Skeletal muscle tissue (tissue), 4 donors: ENCODE data around the gene THAP12. TPM values are rescaled to one million over a fixed set of nuclear protein-coding genes. Genes with fewer than 3 reads are reported as not detected.
"Not testable (repeated sequence)": the region's sequence is repeated elsewhere in the genome, so short reads cannot be mapped to it uniquely, and the experiment has no call there.

Experiments used
- H3K27ac ChIP-seq: one replicate; pipeline ENCODE4 v1.7.0; 2013; ENCODE audit warnings: mild to moderate bottlenecking, low read depth, low read length, inconsistent platforms
- H3K27me3 ChIP-seq, 3 donors: one replicate each; pipeline ENCODE4 v1.7.0; 2013; ENCODE audit warnings: low read length in 3 of 3; ENCODE audit not compliant: control insufficient read depth in 3 of 3, insufficient read depth in 3 of 3
- H3K36me3 ChIP-seq, 3 donors: one replicate each; pipeline ENCODE4 v1.7.0; 2013; ENCODE audit warnings: low read length in 3 of 3; ENCODE audit not compliant: control insufficient read depth in 3 of 3, insufficient read depth in 3 of 3
- H3K4me1 ChIP-seq, 3 donors: one replicate each; pipeline ENCODE4 v1.7.0; 2013; ENCODE audit warnings: low read length in 3 of 3, mild to moderate bottlenecking in 3 of 3; ENCODE audit not compliant: control insufficient read depth in 3 of 3, insufficient read depth in 3 of 3
- H3K4me3 ChIP-seq, 3 donors: one replicate each; pipeline ENCODE4 v1.7.0; 2013; ENCODE audit warnings: low read length in 3 of 3
- H3K9ac ChIP-seq, 3 donors: one replicate each; pipeline ENCODE4 v1.7.0; 2013; ENCODE audit warnings: low read length in 3 of 3, mild to moderate bottlenecking in 3 of 3, moderate library complexity in 2 of 3, low read depth in 1 of 3
- H3K9me3 ChIP-seq, 3 donors: one replicate each; pipeline ENCODE4 v1.7.0; 2013; ENCODE audit warnings: low read length in 3 of 3; ENCODE audit not compliant: control insufficient read depth in 3 of 3
- total RNA-seq: library from RNA; depleted of rRNA; stranded (reverse); fragments of >200 nt; gene quantifications from one replicate; pipeline ENCODE4 v1.2.3, GENCODE V29; 2014
- donor health status: Osteomylitis.

Gene THAP12
- total RNA-seq, 1 donor from 2014 or later: 35.5 TPM

- H3K4me3 ChIP-seq, H3K9ac ChIP-seq, H3K36me3 ChIP-seq, H3K27me3 ChIP-seq, H3K27ac ChIP-seq, H3K9me3 ChIP-seq, H3K4me1 ChIP-seq: not testable (repeated sequence)
Measured at GRCh38 chr11:76401484-76401883, 20.6 kb upstream of the THAP12 start.

- Histone ChIP-seq H3K4me1 (no peaks in the 10 kb centered on the region), H3K27ac (no peak overlapping the region)
Measured at GRCh38 chr11:76400967-76401366, 20.0 kb upstream of the THAP12 start.

GRCh38 chr11:76397383-76397782 lies 16.5 kb upstream of the THAP12 start:
- H3K4me3 ChIP-seq: no peak overlapping the region

More at GRCh38 chr11:76400967-76401366, 20.0 kb upstream of the THAP12 start:
- no peaks in the 10 kb centered on the region for H3K27me3 ChIP-seq
- H3K9ac ChIP-seq: no peak overlapping the region
- H3K4me3 ChIP-seq: no peak overlapping the region
- H3K9me3 ChIP-seq: no peaks in the 10 kb centered on the region
- no peaks in the 10 kb centered on the region for H3K36me3 ChIP-seq

DNA sequence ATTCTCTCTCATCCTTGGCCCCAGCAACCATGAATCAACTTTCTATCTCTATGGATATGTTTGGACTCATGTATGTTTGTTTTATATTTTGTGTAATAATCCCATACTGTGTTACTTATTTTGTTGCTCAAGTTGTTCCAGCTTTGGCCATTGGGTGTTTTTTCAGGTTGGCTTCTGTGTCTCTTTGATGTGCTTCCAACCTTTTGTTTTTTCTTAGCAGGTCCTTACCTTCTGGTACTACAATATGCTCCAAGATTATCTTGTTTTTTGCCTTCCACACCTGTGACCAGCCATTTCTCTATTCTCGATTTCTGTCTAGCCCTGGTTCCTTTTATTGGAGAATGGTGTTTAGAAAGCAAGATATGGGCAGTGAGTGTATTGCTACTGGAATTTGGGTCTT lies 14.4 kb upstream of the THAP12 start:
- no peaks in the 10 kb centered on the region for H3K9me3 ChIP-seq
- H3K9ac ChIP-seq: no peak overlapping the region
- H3K27me3 ChIP-seq: no peaks in the 10 kb centered on the region
- H3K36me3 ChIP-seq: no peaks in the 10 kb centered on the region
- H3K27ac ChIP-seq: no peak overlapping the region
- H3K4me1 ChIP-seq: peaks cover 0 to 6% (median 0%) of the 10 kb centered on the region in 3 donors
- H3K4me3 ChIP-seq: no peak overlapping the region

More at GRCh38 chr11:76397383-76397782, 16.5 kb upstream of the THAP12 start:
- Histone ChIP-seq H3K9ac (no peak overlapping the region), H3K9me3 (no peaks in the 10 kb centered on the region), H3K27me3 (no peaks in the 10 kb centered on the region), H3K27ac (no peak overlapping the region), H3K4me1 (no peaks in the 10 kb centered on the region), H3K36me3 (no peaks in the 10 kb centered on the region)

DNA sequence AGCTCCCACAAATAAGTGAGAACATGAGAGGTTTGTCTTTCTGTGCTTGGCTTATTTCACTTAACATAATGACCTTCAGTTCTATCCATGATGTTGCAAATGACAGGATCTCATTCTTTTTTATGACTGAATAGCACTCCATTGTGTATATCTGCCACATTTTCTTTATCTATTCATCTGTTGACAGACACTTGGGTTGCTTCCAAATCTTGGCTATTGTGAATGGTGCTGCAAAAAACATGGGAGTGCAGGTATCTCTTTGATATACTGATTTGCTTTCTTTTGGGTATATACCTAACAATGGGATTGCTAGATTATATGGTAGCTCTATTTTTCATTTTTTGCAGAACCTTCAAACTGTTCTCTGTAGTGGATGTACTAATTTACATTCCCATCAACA lies 13.5 kb upstream of the THAP12 start:
- Histone ChIP-seq H3K4me3 (no peak overlapping the region), H3K9ac (no peak overlapping the region), H3K9me3 (no peaks in the 10 kb centered on the region), H3K27me3 (no peaks in the 10 kb centered on the region), H3K27ac (no peak overlapping the region), H3K36me3 (no peaks in the 10 kb centered on the region), H3K4me1 (peaks cover 0 to 6% (median 0%) of the 10 kb centered on the region in 3 donors)

DNA sequence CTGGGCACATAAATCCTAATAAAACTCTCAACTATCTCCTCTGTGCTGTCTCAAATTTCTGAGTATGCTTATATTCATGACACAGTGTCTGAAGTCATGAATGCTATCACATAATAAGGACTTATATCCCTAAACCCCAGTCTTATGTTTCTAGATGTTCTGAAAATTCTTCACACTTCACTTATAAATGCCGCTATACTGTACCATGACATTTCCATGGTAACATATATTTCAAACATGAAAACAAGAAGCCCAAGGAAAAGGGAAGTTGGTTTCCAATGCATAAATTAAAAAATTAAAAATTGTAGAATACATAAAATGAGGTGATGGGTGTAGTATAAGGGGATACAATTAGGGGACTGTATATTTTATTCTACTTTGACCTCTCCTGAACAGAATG lies 11.9 kb upstream of the THAP12 start:
- no peak overlapping the region for H3K4me3 ChIP-seq
- peaks cover 0 to 6% (median 0%) of the 10 kb centered on the region in 3 donors for H3K4me1 ChIP-seq
- no peaks in the 10 kb centered on the region for H3K9me3 ChIP-seq
- no peak overlapping the region for H3K9ac ChIP-seq
- H3K36me3 ChIP-seq: no peaks in the 10 kb centered on the region
- no peaks in the 10 kb centered on the region for H3K27me3 ChIP-seq
- H3K27ac ChIP-seq: no peak overlapping the region

GRCh38 chr11:76391811-76392475 lies 11.0 kb upstream of the THAP12 start:
- Histone ChIP-seq H3K4me1 (peaks cover 0 to 6% (median 0%) of the 10 kb centered on the region in 3 donors), H3K9ac (no peak overlapping the region), H3K27ac (no peak overlapping the region), H3K4me3 (no peak overlapping the region), H3K36me3 (no peaks in the 10 kb centered on the region), H3K9me3 (no peaks in the 10 kb centered on the region), H3K27me3 (no peaks in the 10 kb centered on the region)

- Histone ChIP-seq H3K4me1 (peaks cover 0 to 6% (median 0%) of the 10 kb centered on the region in 3 donors), H3K36me3 (no peaks in the 10 kb centered on the region), H3K4me3 (no peak overlapping the region)
Measured at GRCh38 chr11:76391021-76391420, 10.1 kb upstream of the THAP12 start.

DNA sequence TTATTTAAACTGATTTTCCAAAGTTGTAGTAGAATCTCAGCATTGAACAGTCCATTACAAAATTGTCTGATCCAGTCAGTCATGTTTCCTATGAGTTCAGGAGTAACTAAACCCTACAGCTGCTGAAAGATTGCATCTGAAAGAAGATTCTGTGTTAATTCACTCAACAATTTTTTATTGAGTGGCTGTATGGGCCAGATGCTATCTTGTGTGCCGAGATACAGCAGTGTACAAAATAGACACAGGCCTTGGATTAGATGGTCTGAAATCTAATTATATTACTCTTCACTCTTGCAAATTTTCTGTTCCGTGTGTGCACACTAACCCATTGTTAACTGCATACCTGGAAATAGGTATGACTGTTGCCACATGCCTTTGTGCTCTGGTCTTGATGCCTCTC lies 7.5 kb upstream of the THAP12 start:
- no peak overlapping the region for H3K27ac ChIP-seq
- H3K4me3 ChIP-seq: no peak overlapping the region
- H3K36me3 ChIP-seq: peaks cover 0 to 3% (median 0%) of the 10 kb centered on the region in 3 donors
- no peak overlapping the region for H3K9ac ChIP-seq
- no peaks in the 10 kb centered on the region for H3K9me3 ChIP-seq
- peaks cover 0 to 6% (median 0%) of the 10 kb centered on the region in 3 donors for H3K4me1 ChIP-seq
- no peaks in the 10 kb centered on the region for H3K27me3 ChIP-seq

More at GRCh38 chr11:76391021-76391420, 10.1 kb upstream of the THAP12 start:
- Histone ChIP-seq H3K9ac (no peak overlapping the region), H3K27ac (no peak overlapping the region), H3K27me3 (no peaks in the 10 kb centered on the region), H3K9me3 (no peaks in the 10 kb centered on the region)

GRCh38 chr11:76385903-76386302 lies 5.0 kb upstream of the THAP12 start:
- Histone ChIP-seq H3K27me3 (no peaks in the 10 kb centered on the region), H3K9ac (no peak overlapping the region), H3K27ac (no peak overlapping the region), H3K4me1 (peaks cover 16 to 24% (median 20%) of the 10 kb centered on the region in 3 donors), H3K9me3 (no peaks in the 10 kb centered on the region), H3K4me3 (no peak overlapping the region), H3K36me3 (peaks cover 0 to 3% (median 0%) of the 10 kb centered on the region in 3 donors)
